ENCODE data around the gene CYP1A2.
A peak's percentile ranks its signal among the peaks of the same experiment; 100 is the strongest.

CYP1A2 gene

DNA sequence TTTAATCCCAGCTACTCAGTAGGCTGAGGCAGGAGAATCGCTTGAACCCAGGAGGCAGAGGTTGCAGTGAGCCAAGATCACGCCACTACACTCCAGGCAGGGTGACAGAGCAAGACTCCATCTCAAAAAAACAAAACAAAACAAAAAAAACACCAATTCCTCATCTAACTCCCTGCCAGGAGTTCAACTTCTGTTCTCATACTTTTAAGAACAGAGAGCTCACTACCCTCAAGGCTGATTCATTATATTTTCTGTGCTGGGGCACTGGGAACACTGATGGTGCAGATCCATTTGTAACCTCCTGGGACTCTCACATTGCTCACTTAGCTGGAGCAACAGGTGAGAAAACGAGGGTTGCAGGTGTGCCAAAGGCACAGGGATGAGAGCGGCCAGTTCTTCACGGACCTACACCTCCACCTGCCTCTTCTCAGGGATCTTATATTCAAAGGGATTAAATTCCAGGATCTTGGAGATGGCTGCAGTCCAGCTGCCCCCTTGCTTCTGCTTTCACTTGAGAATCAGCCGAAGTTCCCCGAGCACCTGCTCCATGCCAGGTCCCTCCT, 20.9 kb downstream of the CYP1A2 start (continued):
- TF ChIP-seq ZNF518A (tag by site-specific recombination; conservative IDR thresholded peaks at IDR 0.05; ENCODE audit: low read depth) (no peak), ZNF19 (tag by site-specific recombination; IDR thresholded peaks at IDR 0.05; ENCODE audit: low read depth) (no peak), ZNF513 (tag by site-specific recombination; IDR thresholded peaks at IDR 0.05) (no peak), ZNF664 (tag by site-specific recombination; IDR thresholded peaks at IDR 0.05) (peak; percentile 85), ZNF530 (tag by site-specific recombination; IDR thresholded peaks at IDR 0.05; ENCODE audit: low read depth) (no peak)

DNA sequence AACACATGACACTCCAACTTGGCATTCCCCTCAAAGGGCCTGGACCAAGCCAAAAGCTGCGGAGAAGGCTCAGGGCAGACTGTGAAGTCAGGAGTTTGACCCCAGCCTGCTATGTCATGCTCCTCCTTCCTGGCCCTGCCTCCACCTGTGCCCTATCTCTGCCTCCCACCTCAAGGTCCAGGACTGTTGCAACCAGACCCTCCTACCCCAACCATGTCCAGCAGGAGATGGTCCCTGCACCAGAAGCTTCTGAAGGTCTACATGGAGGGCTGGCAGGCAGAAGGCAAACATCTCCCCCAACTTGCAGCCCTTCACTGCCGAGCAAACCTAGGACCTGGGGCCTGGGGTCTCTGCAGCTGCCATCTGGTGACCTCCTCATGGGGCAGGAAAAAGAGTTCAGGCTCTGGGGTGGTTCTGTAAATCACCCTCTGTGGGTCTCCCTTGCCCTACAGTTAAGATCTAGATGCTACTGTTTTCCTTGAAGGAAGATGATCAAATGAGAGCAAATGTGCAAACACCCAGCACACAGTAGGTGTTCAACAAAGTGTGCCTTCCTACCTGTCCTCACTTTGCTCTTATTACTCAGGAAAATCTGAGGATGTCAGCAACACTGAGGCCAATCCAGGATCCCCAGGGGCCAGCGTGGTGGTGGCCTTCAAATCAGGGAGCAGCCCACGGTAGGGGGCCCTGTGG, 21.7 kb downstream of the CYP1A2 start:
- H3K27ac ChIP-seq (ENCODE audit: extremely low read depth, low read depth, low read length), result no peak overlapping the region
- no peaks in the 10 kb centered on the region for H3K9me3 ChIP-seq (ENCODE audit: control insufficient read depth, insufficient read depth, low read depth, low read length)
- H3K4me1 ChIP-seq (ENCODE audit: control insufficient read depth, insufficient read depth, low read length), result no peaks in the 10 kb centered on the region
- POLR2A ChIA-PET, result interaction anchor here (0.8 to 2.0 kb wide), 9 partner anchors 11 to 168 kb away, joined by 3 to 11 read pairs (median 4); partner anchors contain the start of genes COX5A, CSK and CYP1A1
- no peaks in the 10 kb centered on the region for H3K36me3 ChIP-seq (ENCODE audit: control insufficient read depth in 2 of 2, insufficient read depth in 1 of 2, low read length in 2 of 2)
- TF ChIP-seq ZNF658 (tag by site-specific recombination; IDR thresholded peaks at IDR 0.05) (no peak), SCRT1 (tag by site-specific recombination; IDR thresholded peaks at IDR 0.05; ENCODE audit: borderline replicate concordance) (no peak), ZNF544 (tag by site-specific recombination; IDR thresholded peaks at IDR 0.05) (no peak), ZNF529 (tag by site-specific recombination; IDR thresholded peaks at IDR 0.05; ENCODE audit: insufficient replicate concordance) (no peak)
- CTCF ChIA-PET, result interaction anchor here (0.6 to 21.6 kb wide), 74 partner anchors 7 to 1707 kb away, joined by 3 to 800 read pairs (median 5); partner anchors contain the start of genes CPLX3, CSK, CYP11A1 and CYP1A1
- no peak overlapping the region for H3K4me3 ChIP-seq (ENCODE audit: low read depth, low read length)

- no peak overlapping the region for H3K27ac ChIP-seq (ENCODE audit: extremely low read depth, low read depth, low read length)
- no peaks in the 10 kb centered on the region for H3K9me3 ChIP-seq (ENCODE audit: control insufficient read depth, insufficient read depth, low read depth, low read length)
- no peak overlapping the region for H3K4me3 ChIP-seq (ENCODE audit: low read depth, low read length)
- no peaks in the 10 kb centered on the region for H3K36me3 ChIP-seq (ENCODE audit: control insufficient read depth in 2 of 2, insufficient read depth in 1 of 2, low read length in 2 of 2)
- TF ChIP-seq ZNF146 (tag by site-specific recombination; IDR thresholded peaks at IDR 0.05) (no peak), ZNF366 (tag by site-specific recombination; conservative IDR thresholded peaks at IDR 0.05) (no peak), ZNF645 (tag by site-specific recombination; IDR thresholded peaks at IDR 0.05) (no peak), GLI4 (tag by site-specific recombination; IDR thresholded peaks at IDR 0.05) (no peak), CTCF (tag by site-specific recombination; IDR thresholded peaks at IDR 0.05) (no peak), GLIS2 (tag by site-specific recombination; IDR thresholded peaks at IDR 0.05) (no peak), ZNF747 (tag by site-specific recombination; IDR thresholded peaks at IDR 0.05) (no peak), ZSCAN18 (tag by site-specific recombination; IDR thresholded peaks at IDR 0.05) (no peak), ZNF302 (tag by site-specific recombination; IDR thresholded peaks at IDR 0.05; ENCODE audit: low read depth) (no peak)
- TF ChIP-seq, protein P1, sequence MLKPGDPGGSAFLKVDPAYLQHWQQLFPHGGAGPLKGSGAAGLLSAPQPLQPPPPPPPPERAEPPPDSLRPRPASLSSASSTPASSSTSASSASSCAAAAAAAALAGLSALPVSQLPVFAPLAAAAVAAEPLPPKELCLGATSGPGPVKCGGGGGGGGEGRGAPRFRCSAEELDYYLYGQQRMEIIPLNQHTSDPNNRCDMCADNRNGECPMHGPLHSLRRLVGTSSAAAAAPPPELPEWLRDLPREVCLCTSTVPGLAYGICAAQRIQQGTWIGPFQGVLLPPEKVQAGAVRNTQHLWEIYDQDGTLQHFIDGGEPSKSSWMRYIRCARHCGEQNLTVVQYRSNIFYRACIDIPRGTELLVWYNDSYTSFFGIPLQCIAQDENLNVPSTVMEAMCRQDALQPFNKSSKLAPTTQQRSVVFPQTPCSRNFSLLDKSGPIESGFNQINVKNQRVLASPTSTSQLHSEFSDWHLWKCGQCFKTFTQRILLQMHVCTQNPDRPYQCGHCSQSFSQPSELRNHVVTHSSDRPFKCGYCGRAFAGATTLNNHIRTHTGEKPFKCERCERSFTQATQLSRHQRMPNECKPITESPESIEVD (tag by site-specific recombination; IDR thresholded peaks at IDR 0.05), result no peak
- ChIA-PET POLR2A (no interaction called here), CTCF (interaction anchor here (0.6 to 21.6 kb wide), 9 partner anchors 16 to 401 kb away, joined by 3 to 800 read pairs (median 18); partner anchors contain the start of genes CSK and RPP25)
- peaks cover 10% of the 10 kb centered on the region for H3K4me1 ChIP-seq (ENCODE audit: control insufficient read depth, insufficient read depth, low read length)
These were observed 24.7 kb downstream of the CYP1A2 start for GRCh38 chr15:74773329-74773728.

All from HEK293 (cell line).